RWPE2 (cell line): Measurements from ENCODE around the gene MYLK3.

Experiments
- ATAC-seq: fragments of 200-7000 bp; cut with Tn5 transposase; 3 replicates; pipeline ENCODE4 v1.9.1; 2021; ENCODE audit warnings: low read depth
- DNase-seq: peaks from one replicate; pipeline ENCODE4 v3.0.0-alpha.2; 2020; ENCODE audit warnings: low spot score
- H3K27ac ChIP-seq: fragments of 450-650 bp; 2 replicates; pipeline ENCODE4 v1.5.1; 2017; ENCODE audit warnings: mild to moderate bottlenecking; ENCODE audit not compliant: poor library complexity, severe bottlenecking
- H3K27me3 ChIP-seq: fragments of 250-450 bp; sonication (Bioruptor Pico); 2 replicates; pipeline ENCODE4 v1.5.1; 2021; ENCODE audit warnings: mild to moderate bottlenecking, moderate library complexity; ENCODE audit not compliant: insufficient read depth, poor library complexity, severe bottlenecking
- H3K36me3 ChIP-seq: fragments of 250-450 bp; sonication (Bioruptor Pico); 2 replicates; pipeline ENCODE4 v1.5.1; 2020; ENCODE audit warnings: low read depth, mild to moderate bottlenecking, moderate library complexity
- H3K4me1 ChIP-seq: fragments of 250-450 bp; sonication (Bioruptor Pico); 2 replicates; pipeline ENCODE4 v1.5.1; 2021; ENCODE audit warnings: mild to moderate bottlenecking, moderate library complexity; ENCODE audit not compliant: insufficient read depth, poor library complexity, severe bottlenecking
- H3K4me3 ChIP-seq: fragments of 250-450 bp; sonication (Bioruptor Pico); 2 replicates; pipeline ENCODE4 v1.5.1; 2021; ENCODE audit warnings: mild to moderate bottlenecking, moderate library complexity; ENCODE audit not compliant: severe bottlenecking
- H3K9me3 ChIP-seq: fragments of 250-450 bp; sonication (Bioruptor Pico); 2 replicates; pipeline ENCODE4 v1.5.1; 2021; ENCODE audit warnings: mild to moderate bottlenecking, moderate library complexity; ENCODE audit not compliant: severe bottlenecking
- TF ChIP-seq, protein P1 (sequence below): fragments of 450-650 bp; IDR thresholded peaks from one replicate; pipeline ENCODE4 v1.5.1; 2017; ENCODE audit warnings: mild to moderate bottlenecking, moderate library complexity; ENCODE audit not compliant: poor library complexity, severe bottlenecking

Gene MYLK3

DNA sequence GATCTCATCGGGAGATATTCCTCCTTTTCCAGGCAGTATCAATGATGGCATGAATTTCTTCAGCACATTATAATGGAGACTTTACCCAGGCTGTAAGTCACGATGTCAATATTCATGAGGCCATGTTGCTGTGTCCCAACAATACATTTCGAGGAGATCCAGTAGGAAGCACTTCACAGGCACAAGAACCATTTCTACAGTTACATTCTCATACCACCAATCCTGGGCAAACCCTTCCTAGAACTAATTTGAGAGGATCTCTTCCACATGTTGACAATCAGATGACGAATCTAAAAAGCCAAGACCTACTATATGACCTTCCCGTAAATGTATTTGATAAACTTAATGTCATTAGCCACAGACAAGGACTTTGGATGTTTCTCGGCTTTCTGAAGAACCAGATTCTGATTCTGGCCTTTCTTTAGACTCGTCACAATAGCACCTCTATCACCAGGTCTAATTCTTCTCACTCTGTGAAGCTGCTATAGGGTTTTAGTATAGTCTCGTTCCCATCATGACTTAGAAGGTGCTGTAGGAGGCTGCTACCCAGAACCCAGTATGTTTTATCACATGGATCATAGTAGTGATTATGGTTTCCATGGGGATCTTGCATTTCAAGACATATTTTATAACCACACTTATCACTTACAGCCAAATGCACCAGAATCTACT lies 42.6 kb upstream of the MYLK3 start:
- ATAC-seq, result no peak; the same call in 2 of the 3 replicates
- Histone ChIP-seq H3K27ac (no peak overlapping the region), H3K36me3 (no peaks in the 10 kb centered on the region), H3K4me1 (no peaks in the 10 kb centered on the region), H3K27me3 (no peaks in the 10 kb centered on the region), H3K4me3 (no peak overlapping the region), H3K9me3 (peaks cover 5% of the 10 kb centered on the region)
- no peak for DNase-seq
- TF ChIP-seq, protein P1, sequence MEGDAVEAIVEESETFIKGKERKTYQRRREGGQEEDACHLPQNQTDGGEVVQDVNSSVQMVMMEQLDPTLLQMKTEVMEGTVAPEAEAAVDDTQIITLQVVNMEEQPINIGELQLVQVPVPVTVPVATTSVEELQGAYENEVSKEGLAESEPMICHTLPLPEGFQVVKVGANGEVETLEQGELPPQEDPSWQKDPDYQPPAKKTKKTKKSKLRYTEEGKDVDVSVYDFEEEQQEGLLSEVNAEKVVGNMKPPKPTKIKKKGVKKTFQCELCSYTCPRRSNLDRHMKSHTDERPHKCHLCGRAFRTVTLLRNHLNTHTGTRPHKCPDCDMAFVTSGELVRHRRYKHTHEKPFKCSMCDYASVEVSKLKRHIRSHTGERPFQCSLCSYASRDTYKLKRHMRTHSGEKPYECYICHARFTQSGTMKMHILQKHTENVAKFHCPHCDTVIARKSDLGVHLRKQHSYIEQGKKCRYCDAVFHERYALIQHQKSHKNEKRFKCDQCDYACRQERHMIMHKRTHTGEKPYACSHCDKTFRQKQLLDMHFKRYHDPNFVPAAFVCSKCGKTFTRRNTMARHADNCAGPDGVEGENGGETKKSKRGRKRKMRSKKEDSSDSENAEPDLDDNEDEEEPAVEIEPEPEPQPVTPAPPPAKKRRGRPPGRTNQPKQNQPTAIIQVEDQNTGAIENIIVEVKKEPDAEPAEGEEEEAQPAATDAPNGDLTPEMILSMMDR, result no peak

DNA sequence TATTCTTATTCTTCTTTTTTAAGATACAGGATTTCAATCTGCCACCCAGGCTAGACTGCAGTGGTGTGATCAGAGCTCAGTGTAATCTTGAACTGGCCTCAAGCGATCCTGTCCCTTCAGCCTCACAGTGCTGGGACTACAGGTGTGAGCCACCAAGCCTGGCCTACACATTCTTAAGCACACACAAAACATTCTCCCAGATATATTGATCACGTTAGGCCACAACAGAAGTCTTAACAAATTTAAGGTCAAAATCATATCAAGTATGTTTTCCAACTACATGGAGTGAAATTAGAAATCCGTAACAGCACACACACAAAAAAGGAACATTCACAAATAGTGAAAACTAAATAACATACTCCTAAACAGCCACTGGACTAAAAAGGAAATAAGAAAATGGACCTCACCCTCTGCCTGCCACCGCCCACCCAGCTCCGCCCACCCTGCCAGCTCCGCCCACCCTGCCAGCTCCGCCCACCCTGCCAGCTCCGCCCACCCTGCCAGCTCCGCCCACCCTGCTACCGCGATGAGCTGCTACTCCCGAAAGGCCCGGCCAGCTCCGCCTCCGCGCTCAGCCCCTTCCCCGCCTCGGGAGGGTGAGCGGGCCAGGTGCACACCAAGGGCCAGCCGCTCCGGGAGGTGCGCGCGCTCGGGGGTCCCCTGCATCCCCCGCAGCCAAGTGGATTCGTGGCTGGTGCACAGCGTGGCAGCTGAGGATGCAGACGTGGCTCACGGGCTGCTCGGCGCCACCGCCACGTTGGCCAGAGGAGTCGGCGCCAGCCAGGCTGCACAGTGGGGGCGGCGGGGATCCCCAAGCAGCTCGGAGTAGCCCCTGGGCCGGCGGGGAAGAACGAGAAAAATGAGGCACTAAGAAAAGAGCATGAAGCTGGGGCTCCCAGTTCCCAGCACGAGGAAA lies 41.6 kb upstream of the MYLK3 start:
- ATAC-seq, result peak; percentile 92
- Histone ChIP-seq H3K4me1 (no peaks in the 10 kb centered on the region), H3K27ac (no peak overlapping the region), H3K27me3 (no peaks in the 10 kb centered on the region), H3K4me3 (peak overlapping the region; percentile 48), H3K36me3 (no peaks in the 10 kb centered on the region), H3K9me3 (peaks cover 5% of the 10 kb centered on the region)
- TF ChIP-seq, protein P1, result no peak
- DNase-seq, result peak; percentile 77

DNA sequence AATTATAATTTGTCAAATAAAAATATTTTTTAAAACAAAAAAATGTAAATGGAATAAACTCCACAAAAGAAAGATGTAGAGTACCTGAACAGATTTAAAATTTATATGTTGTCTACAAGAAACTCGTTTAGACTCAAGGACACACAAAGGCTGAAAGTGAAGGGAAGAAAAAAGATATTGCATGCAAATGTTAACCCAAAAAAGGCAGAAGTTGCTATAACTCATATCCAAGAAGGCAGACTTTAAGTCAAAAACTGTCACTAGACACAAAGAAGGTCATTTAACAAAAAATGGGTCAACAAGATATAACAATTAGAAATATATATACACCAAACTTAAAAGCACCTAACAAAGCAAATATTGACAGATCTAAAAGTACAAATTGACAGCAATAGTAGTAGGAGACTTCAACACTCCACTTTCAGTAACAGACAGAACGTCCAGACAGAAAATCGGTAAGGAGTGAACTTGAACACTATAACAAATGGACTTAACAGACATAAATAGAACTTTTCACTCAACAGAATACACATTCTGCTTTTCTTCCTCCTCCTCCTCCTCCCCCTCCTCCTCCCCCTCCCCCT lies 40.8 kb upstream of the MYLK3 start:
- ATAC-seq, result no peak
- Histone ChIP-seq H3K36me3 (no peaks in the 10 kb centered on the region), H3K27ac (no peak overlapping the region), H3K9me3 (peaks cover 5% of the 10 kb centered on the region), H3K27me3 (no peaks in the 10 kb centered on the region), H3K4me3 (no peak overlapping the region), H3K4me1 (no peaks in the 10 kb centered on the region)
- TF ChIP-seq, protein P1, result no peak
- DNase-seq, result no peak

DNA sequence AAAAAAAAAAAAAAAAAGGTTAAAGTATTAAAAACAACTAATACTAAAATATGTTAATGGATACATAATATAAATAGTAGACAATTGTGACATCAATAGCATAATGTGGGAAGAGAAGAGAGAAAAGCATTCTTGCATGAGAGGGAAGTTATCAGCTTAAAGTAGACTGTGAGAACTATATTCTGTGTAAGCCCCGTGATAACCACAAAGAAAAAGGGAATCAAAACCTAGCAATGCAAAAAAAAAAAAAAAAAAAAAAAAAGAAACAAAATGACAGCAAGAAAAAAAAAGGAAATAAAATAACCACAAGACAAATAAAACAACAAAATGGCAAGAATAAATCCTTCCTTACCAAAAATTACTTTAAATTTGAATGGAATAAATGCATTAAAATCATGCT lies 39.8 kb upstream of the MYLK3 start:
- TF ChIP-seq, protein P1, result no peak
- H3K4me3 ChIP-seq, result no peak overlapping the region

More for the DNA sequence above, 39.8 kb upstream of the MYLK3 start:
- Histone ChIP-seq H3K4me1 (no peaks in the 10 kb centered on the region), H3K27me3 (no peaks in the 10 kb centered on the region), H3K27ac (no peak overlapping the region), H3K9me3 (no peaks in the 10 kb centered on the region), H3K36me3 (no peaks in the 10 kb centered on the region)
- DNase-seq (no peak), ATAC-seq (no peak)
